Stimulated activated CD4-positive, alpha-beta T cell treated with anti-CD3 and anti-CD28 coated beads, Interleukin-15, amount 100 ng/mL, for 48 hours (primary cell): ENCODE measurements around the gene NKAPD1.
"Not testable (repeated sequence)": the region's sequence is repeated elsewhere in the genome, so short reads cannot be mapped to it uniquely, and the experiment has no call there.

Source experiments
- DNase-seq, 2 donors: peaks; one replicate each; pipeline ENCODE4 v3.0.0-alpha.2; 2020; ENCODE audit warnings: low read depth in 2 of 2

The NKAPD1 gene

DNA sequence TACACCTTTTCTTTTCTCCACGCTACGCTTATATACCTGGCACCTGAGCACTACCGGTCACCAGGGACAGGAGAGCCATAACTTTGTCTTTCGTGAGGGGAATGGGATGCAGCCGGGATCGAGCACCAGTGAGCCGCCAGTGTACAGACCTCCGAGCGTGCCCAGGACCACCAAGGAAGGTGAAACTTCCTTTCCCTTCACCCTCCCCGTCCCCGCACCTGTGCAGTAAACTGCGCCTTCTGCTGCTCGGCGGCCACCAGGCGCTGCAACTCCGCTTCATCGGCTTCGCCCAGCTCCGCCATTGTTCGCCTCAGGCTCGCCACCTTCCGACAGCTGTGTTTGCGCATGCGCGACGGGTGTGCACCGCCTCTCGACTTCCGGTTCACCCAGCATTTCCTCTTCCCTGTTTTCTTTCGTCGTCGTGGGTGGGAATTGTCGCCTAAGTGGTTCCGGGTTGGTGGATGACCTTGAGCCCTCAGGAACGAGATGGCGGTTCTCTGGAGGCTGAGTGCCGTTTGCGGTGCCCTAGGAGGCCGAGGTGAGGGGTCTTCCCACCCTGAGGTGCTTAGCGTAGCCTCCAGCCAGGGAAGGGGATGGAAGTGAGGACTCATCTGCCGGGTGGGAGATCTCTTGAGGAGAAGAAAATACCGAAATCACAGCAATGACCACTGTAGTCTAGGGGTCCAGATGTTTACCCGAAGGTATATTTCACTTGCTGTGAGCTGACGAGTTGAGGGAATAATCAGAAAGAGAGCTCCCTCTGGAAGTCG is 12.5 kb downstream of the NKAPD1 start, which contains the start of the genes SDHD and TIMM8B:
SDHD (plus strand) TSS at position 452 of the 770 bp plus-strand sequence; CDS start at position 487, 35 bp downstream.
TIMM8B (minus strand) TSS at position 335 of the 770 bp plus-strand sequence; CDS start at position 302, 33 bp downstream.
- DNase-seq = peak; percentile 93

DNA sequence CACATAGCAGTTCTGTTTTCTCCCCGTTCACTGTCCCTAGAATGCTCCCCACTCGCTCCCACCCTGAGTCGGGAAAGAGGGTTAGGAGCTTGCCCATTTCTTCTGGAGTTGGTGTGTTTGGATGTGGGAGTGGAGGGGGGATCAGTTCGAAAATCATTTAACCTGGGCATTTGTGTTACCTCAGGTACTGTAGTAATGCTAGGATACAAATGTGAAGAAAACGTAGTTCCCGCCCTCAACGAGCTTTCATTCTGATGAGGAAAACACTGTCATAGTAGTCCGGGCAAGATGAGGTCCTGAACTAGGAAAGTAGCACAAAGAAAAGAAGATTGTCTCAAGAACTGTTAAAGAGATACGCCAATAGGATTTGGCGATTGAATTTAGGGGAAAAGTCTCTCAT is 13.1 kb downstream of the NKAPD1 start:
- DNase-seq = no peak

DNA sequence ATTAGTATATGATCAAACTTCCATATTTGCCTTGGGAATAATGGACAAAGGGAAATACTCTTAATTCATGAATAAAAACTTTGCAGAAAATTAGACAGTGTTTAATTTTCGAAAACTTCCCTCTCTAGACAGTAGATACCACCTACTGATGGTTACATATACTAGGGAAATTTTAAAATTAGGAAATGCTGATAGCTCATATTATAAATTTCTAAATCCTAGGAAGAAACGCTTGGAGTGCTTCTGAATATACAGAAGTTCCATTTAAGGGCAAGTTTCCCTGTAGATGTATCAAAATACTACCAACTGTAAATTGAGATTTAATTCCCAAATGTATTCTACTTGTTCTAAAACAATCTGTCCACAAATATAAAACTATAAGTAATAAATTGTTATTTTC is 21.2 kb downstream of the NKAPD1 start:
- not testable (repeated sequence) for DNase-seq

DNA sequence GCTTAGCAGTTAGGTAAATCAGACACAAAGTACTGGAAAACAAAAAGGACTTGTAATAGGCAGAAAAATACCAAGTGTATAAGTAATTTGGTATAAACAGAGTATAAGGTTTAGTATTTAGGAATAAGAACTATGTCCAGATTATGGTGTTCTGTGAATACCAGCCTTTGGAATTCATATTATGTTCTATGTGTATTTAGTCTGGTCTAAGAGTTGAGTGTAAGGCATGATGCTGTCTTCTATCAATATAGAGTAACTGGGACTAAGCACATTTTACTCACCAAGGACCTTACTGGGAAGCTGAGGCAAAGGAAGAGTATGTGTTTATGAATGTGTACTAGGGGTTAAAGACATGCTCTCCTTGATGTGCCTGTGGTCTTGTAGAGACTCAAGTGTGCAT is 22.1 kb downstream of the NKAPD1 start:
- DNase-seq = no peak

DNA sequence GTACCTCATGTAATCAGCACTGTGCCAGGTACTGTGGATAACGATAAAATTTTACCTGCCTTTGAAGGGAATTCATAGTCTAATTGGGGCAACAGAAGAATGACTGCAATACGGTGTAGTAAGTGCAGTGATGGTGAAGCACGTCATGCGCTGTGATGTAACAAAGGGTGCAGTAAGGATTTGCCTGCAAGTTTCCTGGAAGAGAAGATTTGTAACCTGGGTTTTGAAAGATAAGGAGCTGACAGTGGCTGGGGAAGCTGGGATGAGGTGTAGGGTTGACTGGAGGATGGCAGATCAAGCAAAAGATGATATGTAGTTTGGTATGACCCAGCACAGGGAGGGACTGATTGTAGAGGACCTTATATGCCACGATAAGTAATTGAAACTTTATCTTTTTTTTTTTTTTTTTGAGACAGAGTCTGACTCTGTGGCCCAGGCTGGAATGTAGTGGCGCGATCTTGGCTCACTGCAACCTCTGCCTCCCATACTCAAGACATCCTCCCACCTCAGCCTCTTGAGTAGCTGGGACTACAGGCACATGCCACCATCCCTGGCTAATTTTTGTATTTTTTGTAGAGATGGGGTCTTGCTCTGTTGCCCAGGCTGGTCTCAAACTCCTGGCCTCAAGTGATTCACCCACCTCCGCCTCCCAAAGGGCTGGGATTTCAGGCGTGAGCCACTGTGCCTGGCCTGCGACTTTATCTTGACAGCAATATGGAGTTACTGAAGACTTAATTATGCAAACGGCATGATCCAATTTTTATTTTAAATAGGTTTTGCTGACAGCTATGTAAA is 23.8 kb downstream of the NKAPD1 start:
- no peak for DNase-seq

DNA sequence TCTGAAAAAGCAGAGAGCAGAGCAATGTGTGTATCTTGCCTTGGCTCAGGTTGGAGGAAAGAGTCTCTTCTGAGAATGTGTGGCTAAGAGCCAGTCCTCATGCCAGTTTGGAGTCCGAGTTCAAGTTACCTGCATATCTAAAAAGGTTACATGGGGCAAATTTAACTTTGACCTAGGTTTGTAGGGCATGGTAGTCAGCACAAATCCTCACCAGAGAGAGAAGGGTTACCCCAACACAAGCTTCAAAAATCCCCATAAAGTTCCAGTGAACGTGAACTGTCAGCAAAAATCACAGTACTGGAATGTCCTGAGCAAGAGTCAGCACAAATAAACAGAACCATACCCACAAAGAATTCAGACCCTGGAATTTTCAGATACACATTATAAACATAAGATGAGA is 26.4 kb downstream of the NKAPD1 start:
- no peak for DNase-seq

DNA sequence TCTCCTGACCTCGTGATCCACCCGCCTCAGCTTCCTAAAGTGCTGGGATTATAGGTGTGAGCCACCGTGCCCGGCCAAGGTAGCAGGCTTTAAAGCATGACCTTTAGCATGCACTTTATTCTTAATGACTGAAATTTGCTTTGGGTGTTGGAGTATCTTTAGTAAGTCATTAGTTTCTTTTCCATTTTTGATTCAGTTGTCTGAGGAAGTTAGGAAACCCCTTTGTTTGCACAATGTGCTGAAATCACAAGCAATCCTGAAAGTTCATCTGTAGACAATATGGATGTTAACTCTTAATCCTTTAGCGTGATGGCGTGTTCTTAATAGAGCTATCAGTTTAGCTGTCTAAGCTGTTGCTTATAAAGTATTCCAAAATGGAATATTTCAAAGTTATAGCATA is 29.3 kb downstream of the NKAPD1 start:
- no peak for DNase-seq

DNA sequence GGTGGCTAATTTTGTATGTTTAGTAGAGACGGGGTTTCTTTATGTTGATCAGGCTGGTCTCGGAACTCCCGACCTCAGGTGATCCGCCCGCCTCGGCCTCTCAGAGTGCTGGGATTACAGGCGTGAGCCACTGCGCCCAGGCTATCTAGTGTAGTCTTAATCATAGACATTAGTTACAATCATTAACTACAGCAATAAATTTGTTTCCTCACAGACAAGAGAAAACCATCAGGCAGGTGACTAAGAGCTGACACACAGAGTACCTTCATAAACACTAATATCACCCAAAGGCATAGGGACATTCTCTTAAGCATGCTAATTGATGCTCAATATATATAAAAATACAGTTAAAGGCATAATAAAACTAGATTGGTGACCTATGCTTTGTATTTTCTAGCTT is 32.0 kb downstream of the NKAPD1 start:
- no peak for DNase-seq

DNA sequence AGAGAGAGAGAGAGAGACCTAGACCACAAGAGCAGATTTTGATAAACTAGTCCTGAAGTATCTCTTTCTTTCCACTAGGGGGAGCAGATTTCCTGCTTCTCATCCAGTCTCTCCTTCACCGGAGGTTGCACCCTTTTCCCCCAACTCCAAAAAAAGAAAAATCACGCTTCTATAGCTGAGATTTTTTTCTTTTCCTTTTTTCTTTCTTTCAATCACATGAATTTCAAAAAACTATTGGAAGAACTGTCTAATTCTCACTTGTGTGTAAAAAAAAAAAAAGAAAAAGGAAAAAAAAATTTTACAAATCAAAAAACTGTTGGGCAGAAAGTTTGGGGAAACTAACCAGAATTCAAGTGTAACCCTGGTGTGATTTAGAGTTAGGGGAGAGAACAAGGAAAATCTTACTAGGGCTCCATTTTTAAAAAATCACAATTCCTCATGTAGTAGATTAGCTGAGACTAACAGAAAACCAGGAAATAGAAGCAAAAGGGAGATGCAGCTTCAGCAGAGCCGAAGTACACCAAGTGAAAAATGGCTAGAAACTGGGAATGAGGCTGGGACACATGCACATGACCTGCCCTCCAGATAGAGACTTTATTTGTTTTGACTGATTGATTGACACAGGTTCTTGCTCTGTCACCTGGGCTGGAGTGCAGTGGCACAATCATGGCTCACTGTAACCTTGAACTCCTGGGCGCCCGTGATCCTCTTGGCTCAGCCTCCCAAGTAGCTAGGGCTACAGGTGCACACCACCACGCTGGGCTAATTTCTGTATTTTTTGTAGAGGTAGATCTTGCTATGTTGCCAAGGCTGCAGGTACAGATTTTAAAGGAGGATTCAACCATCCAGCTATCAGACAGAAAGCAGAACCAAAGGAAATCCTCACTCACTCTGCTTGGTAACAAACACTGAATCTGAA is 39.7 kb downstream of the NKAPD1 start:
- no peak for DNase-seq

DNA sequence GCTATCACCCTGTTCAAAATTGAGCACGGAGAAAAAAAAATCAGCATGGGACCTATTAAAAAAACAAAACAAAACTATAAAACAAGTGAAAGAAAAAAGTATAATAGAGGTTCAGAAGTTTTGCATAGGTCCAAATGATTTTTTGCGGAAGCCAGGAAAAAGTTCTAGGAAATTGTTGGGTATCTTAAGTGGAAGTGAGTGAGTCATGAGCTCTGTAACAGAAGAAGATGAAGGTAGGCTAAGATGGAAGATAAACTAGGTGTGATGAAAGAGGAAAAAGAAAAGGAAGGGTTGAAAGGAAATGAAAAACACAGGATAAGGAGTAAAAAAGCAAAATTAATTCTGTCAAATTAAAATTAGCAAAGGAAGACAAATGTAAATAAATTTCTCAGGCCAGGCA is 40.4 kb downstream of the NKAPD1 start:
- no peak for DNase-seq

DNA sequence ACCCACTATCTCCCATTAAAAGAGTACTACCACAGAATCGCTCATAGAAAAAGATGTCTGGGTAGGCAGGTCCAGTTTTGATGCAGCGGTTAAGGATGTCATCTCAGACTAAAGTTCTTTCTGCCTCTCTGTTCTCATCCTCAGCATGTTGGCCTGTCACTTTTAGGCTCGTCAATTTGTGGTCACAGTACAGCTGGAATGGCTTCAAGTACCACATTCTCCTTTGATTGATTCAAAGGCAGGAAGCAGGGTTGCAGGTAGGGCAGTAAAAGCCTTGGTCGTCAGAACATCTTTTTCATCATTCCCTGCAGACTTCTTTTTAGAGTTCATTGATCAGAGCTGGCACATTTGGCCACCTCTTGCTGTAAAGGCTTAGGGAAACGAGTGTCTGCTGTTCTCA is 41.3 kb downstream of the NKAPD1 start:
- DNase-seq = no peak

DNA sequence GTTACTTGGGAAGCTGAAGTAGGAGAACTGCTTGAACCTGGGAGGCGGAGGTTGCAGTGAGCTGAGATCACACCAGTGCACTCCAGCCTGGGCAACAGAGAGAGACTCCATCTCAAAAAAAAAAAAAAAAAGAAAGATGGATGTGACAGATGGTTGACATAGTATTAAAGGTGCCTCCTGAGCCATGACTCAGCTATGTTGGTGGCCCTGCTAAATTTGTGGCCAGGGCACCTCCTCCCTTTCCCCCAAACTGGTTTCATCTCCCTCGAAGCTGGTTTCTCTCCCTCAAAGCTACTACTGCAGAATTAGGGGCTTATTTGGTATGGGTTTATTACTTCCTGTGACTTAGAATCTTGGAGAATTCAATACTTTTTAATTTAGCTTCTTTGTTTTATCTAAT is 44.1 kb downstream of the NKAPD1 start:
- DNase-seq = no peak

DNA sequence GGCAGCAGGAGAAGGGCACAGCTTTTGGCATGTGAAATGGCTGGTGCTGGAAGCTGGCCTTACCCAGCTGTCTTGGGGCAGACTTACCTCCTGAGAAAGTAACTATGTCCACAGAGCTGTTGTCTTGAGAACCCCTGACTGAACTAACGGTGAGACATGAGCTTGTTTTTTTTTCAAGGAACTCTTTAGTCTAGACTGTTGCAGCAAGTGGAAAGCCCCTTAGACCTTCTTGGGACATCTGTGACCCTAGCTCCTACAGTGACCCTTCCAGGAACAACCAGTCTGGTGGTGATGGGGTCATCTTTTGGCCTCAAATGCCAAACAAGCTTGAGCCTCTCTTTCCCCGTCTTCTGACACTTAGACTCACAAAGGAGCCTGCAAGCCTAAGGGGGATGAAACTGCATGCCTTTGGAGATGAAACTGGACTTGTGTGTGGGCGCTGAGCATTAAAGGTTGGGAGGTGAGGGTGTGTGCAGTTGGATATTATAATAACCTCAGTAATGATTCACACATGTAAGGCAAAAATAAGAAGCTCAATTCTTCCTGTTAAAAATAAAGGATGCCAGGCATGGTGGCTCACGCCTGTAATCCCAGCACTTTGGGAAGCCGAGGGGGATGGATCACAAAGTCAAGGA is 48.0 kb downstream of the NKAPD1 start:
- no peak for DNase-seq

DNA sequence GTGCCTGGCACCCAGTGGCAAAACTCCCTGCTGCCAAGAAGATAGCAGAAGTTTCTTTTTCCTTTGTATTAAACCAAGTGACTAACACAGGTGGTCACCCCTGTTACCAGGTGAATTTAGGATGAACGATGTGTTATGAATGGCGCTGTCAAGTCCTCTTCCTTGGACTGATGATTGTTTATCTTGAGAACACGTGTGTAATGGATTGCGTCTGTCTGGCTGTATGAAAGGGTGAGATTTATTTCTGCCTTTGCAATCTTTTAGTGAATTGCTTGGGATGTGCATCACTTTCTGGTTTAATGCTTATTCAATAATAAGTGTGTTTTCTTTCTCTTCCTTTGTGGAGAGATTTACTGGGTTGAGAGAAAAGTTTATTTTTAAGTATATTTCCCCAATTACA is 49.0 kb downstream of the NKAPD1 start:
- DNase-seq = no peak

DNA sequence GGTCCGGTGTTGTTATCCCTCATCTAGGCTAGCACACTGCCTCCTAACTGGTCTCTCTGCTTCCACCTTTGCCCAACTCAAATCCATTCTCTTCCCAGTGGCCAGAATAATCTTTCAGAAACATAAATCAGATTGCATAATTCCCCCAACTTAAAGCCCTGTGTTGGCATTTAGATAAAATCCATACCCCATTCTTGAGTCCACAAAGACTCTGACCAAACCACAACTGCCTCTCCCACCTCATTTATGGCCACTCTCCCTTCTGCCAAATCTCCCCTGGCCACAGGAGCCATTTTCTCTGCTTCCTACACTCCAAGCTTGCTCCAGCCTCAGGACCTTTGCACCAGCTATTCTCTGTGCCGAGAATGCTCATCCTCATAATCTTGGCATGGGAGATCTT is 53.0 kb downstream of the NKAPD1 start:
- no peak for DNase-seq

DNA sequence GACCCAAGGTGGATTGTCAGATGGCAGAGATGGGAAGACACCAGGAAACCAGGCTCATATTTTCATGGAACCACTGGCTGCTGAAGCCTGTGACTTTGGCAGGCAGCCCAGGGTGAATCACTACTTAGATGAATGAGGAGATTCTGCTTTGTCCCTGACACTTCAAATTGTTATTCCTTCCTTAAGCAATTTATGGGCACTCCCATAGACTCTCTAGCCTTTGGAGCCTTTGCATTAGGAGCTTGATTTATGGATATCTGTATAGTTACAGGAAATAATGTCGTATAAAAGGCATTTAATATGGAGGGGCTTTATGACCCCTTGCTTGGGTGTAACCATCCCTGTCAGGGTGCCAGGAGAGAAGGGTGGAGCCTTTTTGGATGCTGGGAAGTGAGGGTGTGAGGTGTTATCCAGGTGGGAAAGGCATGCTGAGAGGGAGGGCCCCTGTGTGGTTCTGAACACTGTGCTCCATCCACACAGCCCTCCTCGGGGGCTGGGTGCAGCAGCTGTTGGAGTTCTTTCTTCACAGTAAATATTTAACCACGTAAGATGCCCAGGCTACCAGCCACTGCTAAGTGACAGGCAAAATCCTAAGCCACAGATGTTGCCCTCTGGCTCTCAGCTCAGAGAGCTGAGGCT is 54.5 kb downstream of the NKAPD1 start:
- DNase-seq = no peak

DNA sequence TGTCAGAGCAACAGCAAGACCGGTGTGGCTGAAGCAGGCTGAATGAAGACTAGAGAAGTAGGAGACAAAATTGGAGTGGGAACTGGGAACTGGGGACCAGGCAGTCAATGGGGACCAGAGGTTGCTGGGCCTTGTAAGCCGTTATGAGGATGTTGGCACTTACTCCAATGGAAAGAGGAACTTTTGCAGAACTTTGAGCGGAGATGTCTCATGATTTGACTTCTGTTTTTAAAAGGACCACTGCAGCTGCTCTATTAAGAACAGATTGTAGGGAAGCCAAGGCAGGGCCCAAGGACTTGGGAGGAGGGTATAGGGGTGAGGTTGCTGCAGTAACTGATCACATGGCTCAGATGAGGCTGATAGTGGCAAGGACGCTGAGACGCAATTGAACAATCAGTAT is 55.6 kb downstream of the NKAPD1 start:
- DNase-seq = no peak

DNA sequence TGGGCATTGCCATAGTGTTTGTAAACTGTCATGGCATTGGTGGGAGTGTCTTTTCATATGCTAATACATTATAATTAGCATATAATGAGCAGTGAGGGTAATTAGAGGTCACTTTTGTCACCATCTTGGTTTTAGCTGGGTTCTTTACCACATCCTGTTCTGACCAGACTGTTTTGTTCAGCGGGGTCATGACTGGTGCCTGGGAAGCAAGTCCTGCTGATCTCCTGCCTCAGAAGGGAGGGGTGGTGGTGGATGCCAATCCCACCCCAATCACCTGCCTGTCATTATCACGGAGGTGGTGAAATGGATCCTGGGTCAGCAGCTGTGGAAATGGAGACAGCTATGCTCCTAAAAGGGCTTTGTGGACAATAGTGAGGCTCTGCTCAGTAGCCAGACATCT is 58.6 kb downstream of the NKAPD1 start:
- DNase-seq = no peak

DNA sequence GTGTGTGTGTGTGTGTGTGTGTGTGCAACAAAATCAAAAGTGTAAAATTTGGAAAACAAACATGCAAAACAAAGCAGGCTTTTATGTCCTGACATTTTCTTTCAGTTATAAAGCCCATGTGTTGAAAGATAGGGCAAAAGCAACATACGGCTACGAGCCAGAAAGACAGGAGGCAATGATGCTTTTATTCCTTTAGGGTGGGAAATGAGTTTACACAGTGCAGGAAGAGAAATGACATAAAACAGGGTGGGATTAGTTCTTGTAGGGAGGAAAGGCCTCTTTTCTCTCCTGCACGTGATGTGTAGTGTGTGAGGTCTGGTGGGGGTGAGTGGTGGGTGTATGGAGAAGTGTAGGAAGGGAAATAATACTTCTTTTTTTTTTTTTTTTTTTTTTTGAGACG is 60.4 kb downstream of the NKAPD1 start:
- DNase-seq = no peak
